DND-41 (cell line): ENCODE measurements around the gene ABLIM2.

Source experiments
- ATAC-seq: fragments of 200-7000 bp; cut with Tn5 transposase; 3 replicates; pipeline ENCODE4 v1.9.1; 2021; ENCODE audit warnings: low read depth; ENCODE audit not compliant: insufficient read depth
- DNase-seq: peaks from one replicate; pipeline ENCODE4 v3.0.0-alpha.2; 2020
- H2AFZ ChIP-seq: 2 replicates; pipeline ENCODE4 v1.6.0; 2012; ENCODE audit warnings: low read depth, low read length
- H3K27ac ChIP-seq: 2 replicates; pipeline ENCODE4 v1.5.1; 2012; ENCODE audit warnings: low read length, inconsistent platforms
- H3K27me3 ChIP-seq: fragments of 200-600 bp; sonication (generic); 2 replicates; pipeline ENCODE4 v1.6.0; 2012; ENCODE audit warnings: low read length, mild to moderate bottlenecking, inconsistent platforms; ENCODE audit not compliant: insufficient read depth, poor library complexity
- H3K36me3 ChIP-seq: 2 replicates; pipeline ENCODE4 v1.5.1; 2012; ENCODE audit warnings: low read length, inconsistent platforms; ENCODE audit not compliant: insufficient read depth
- H3K4me1 ChIP-seq: 2 replicates; pipeline ENCODE4 v1.5.1; 2012; ENCODE audit warnings: mild to moderate bottlenecking, low read length; ENCODE audit not compliant: insufficient read depth
- H3K4me2 ChIP-seq: 2 replicates; pipeline ENCODE4 v1.6.0; 2012; ENCODE audit warnings: mild to moderate bottlenecking, moderate library complexity, low read length, inconsistent platforms; ENCODE audit not compliant: insufficient read depth
- H3K4me3 ChIP-seq, 2 experiments: fragments of 200-600 bp in 1 of 2; shearing (Covaris generic) in 1 of 2; 2 replicates each; pipeline ENCODE4 v1.5.1; 2012 to 2016; ENCODE audit warnings: inconsistent platforms in 2 of 2, low read length in 2 of 2, mild to moderate bottlenecking in 2 of 2, low read depth in 1 of 2, moderate library complexity in 1 of 2
- H3K79me2 ChIP-seq: 2 replicates; pipeline ENCODE4 v1.6.0; 2012; ENCODE audit warnings: low read length, inconsistent platforms; ENCODE audit not compliant: insufficient read depth
- H3K9ac ChIP-seq: 2 replicates; pipeline ENCODE4 v1.6.0; 2012; ENCODE audit warnings: low read depth, mild to moderate bottlenecking, inconsistent platforms, low read length, moderate library complexity
- H3K9me3 ChIP-seq: 2 replicates; pipeline ENCODE4 v1.5.1; 2012; ENCODE audit warnings: low read length, moderate library complexity, mild to moderate bottlenecking, inconsistent platforms; ENCODE audit not compliant: insufficient read depth, severe bottlenecking
- H4K20me1 ChIP-seq: 2 replicates; pipeline ENCODE4 v1.6.0; 2012; ENCODE audit warnings: low read length; ENCODE audit not compliant: insufficient read depth
- CTCF ChIP-seq: IDR thresholded peaks from 2 replicates; pipeline ENCODE4 v1.5.1; 2012; ENCODE audit warnings: borderline replicate concordance, low read length, moderate library complexity, mild to moderate bottlenecking; ENCODE audit not compliant: poor library complexity, severe bottlenecking; ENCODE audit errors: extremely low read depth
- EZH2 ChIP-seq: IDR thresholded peaks from 3 replicates; pipeline ENCODE4 v1.6.1; 2012; ENCODE audit warnings: borderline replicate concordance, low read depth, mild to moderate bottlenecking, moderate library complexity, low read length, inconsistent platforms; ENCODE audit not compliant: severe bottlenecking

Gene ABLIM2

DNA sequence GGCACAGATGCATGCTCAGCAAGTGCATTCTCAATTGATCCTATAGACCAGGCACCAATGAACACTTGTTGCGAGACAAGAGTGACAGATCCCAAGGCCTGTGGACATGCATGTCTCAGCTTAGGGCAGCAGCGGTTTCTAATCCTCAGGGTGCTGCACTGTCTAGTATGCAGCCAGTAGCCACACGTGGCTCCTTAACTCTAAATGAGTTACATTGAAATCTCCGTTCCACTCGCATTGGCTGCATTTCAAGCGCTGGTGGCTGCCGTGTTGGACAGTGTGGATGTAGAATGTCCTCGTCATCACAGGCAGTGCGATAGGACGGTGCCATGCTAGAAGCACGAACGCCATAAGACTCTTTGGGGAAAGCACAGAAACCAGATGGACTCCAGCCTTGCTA, 194.9 kb downstream of the ABLIM2 start:
- H3K27ac ChIP-seq: no peak overlapping the region
- H3K27me3 ChIP-seq: peaks cover 7% of the 10 kb centered on the region
- no peak overlapping the region for H2AFZ ChIP-seq
- TF ChIP-seq CTCF (no peak), EZH2 (no peak)
- H3K9ac ChIP-seq: no peak overlapping the region
- no peak overlapping the region for H3K4me2 ChIP-seq
- H3K36me3 ChIP-seq: no peaks in the 10 kb centered on the region
- ATAC-seq: no peak
- DNase-seq: no peak
- H3K79me2 ChIP-seq: no peaks in the 10 kb centered on the region
- H3K9me3 ChIP-seq: no peaks in the 10 kb centered on the region
- no peaks in the 10 kb centered on the region for H4K20me1 ChIP-seq
- H3K4me1 ChIP-seq: no peaks in the 10 kb centered on the region
- no peak overlapping the region for H3K4me3 ChIP-seq

GRCh38 chr4:7962609-7963508, 195.8 kb downstream of the ABLIM2 start:
- H2AFZ ChIP-seq: no peak overlapping the region
- no peaks in the 10 kb centered on the region for H3K4me1 ChIP-seq
- H3K9me3 ChIP-seq: no peaks in the 10 kb centered on the region
- no peak for TF ChIP-seq EZH2
- TF ChIP-seq CTCF: no peak
- no peak overlapping the region for H3K4me3 ChIP-seq
- H3K36me3 ChIP-seq: no peaks in the 10 kb centered on the region
- H3K79me2 ChIP-seq: no peaks in the 10 kb centered on the region
- H3K4me2 ChIP-seq: no peak overlapping the region
- no peaks in the 10 kb centered on the region for H4K20me1 ChIP-seq
- H3K27ac ChIP-seq: no peak overlapping the region
- ATAC-seq (no peak), DNase-seq (no peak)
- H3K9ac ChIP-seq: no peak overlapping the region
- H3K27me3 ChIP-seq: peaks cover 7% of the 10 kb centered on the region

DNA sequence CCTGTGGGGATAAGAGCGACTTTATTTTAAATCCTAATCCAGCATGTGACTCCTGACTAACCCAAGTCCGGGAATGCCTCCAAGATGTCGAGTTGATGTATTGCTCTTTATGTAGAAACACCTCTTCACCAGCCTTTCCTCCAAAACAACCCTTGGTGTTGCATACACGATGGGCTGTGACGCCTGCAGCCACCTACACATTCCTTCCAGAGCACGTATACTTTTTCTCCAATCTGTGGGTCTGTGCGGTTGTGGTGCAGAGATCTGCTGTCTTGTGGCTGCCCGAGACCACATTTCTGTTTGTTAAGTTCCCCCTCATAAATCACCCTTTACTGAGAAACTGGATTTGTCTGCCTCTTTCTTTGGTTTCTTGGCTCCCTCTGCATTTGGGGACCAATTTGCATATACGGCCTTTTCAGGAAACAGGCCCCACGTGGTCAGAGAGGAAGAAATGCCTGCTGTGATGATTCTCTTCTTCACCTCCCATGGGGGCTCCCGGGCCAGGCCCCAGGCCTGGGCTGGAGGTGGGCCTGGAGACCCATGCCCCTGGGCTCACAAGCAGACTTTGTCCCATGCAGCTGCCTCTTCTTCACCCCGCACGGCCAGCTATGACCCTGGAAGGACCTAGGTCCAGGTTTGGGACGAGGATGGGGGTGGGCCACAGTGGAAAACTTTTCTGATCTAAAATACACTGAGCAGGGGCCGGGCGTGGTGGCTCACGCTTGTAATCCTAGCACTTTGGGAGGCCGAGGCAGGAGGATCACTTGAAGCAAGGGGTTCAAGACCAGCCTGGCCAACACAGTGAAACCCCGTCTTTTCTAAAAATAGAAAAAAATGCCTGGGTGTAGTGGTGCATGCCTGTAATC, 197.6 kb downstream of the ABLIM2 start:
- Histone ChIP-seq H2AFZ (no peak overlapping the region), H3K27me3 (peaks cover 7% of the 10 kb centered on the region), H3K4me3 (no peak overlapping the region), H3K79me2 (no peaks in the 10 kb centered on the region), H3K4me2 (no peak overlapping the region), H3K9me3 (no peaks in the 10 kb centered on the region), H3K4me1 (no peaks in the 10 kb centered on the region), H3K9ac (no peak overlapping the region), H3K36me3 (no peaks in the 10 kb centered on the region), H3K27ac (no peak overlapping the region), H4K20me1 (no peaks in the 10 kb centered on the region)
- peak; percentile 6 for DNase-seq
- TF ChIP-seq CTCF (no peak), EZH2 (no peak)
- ATAC-seq: peak; percentile 39; the same call in 1 of the 3 replicates
